Vagina (tissue), 2 donors: Measurements from ENCODE around the gene TPPP3.

Source experiments
- CTCF ChIP-seq, 3 experiments: fragments of 450-650 bp in 2 of 3; fragments of 200-600 bp in 1 of 3; sonication (generic) in 1 of 3; IDR thresholded peaks; one replicate each; pipeline ENCODE4 v1.5.1; 2017 to 2019; ENCODE audit warnings: antibody characterized with exemption in 3 of 3, mild to moderate bottlenecking in 2 of 3, moderate library complexity in 2 of 3
- POLR2A ChIP-seq, 2 donors: fragments of 450-650 bp; IDR thresholded peaks; one replicate each; pipeline ENCODE4 v1.6.1; 2017; ENCODE audit warnings: antibody characterized with exemption in 2 of 2, mild to moderate bottlenecking in 2 of 2, moderate library complexity in 2 of 2
- POLR2AphosphoS5 ChIP-seq, 2 donors: sonication (generic); formaldehyde crosslinking; IDR thresholded peaks; one replicate each; pipeline ENCODE4 v1.9.0; 2017; ENCODE audit warnings: antibody characterized with exemption in 2 of 2, mild to moderate bottlenecking in 2 of 2, low read depth in 1 of 2; ENCODE audit not compliant: insufficient read depth in 1 of 2

- TF ChIP-seq POLR2A (IDR thresholded peaks at IDR 0.05) (no peak), CTCF (IDR thresholded peaks at IDR 0.05) (no peak), POLR2AphosphoS5 (IDR thresholded peaks at IDR 0.05; ENCODE audit: insufficient read depth in 1 of 2, low read depth in 1 of 2) (no peak)
These were observed 5.7 kb downstream of the TPPP3 start for GRCh38 chr16:67387479-67388079.
